HCT116 (cell line): Measurements from ENCODE around the gene IFNGR2. TPM values are rescaled to one million over a fixed set of nuclear protein-coding genes. Genes with fewer than 3 reads are reported as not detected.

Experiments
- ATAC-seq: fragments of 200-7000 bp; cut with Tn5 transposase; 2 replicates; pipeline ENCODE4 v1.9.1; 2020; ENCODE audit warnings: mild to moderate bottlenecking, moderate library complexity
- BruUV-seq: library from RNA; stranded (reverse); fragments of 400-500 nt; replicated peaks from 2 replicates; lab custom pipeline; 2021; lab: Mats Ljungman, UMichigan
- CTCF ChIA-PET: fragments of 300-600 bp; sonication (Branson Sonifier 250); formaldehyde crosslinking; loops from one replicate; lab custom pipeline; 2021; ENCODE audit warnings: antibody characterized with exemption; lab: Charles Lee
- POLR2A ChIA-PET: fragments of 300-600, 350-600 bp; sonication (Branson Sonifier 250); formaldehyde crosslinking; loops from one replicate; lab custom pipeline; 2021; ENCODE audit warnings: antibody characterized with exemption; lab: Charles Lee
- RAD21 ChIA-PET, 2 experiments: fragments of 300-600 bp; sonication (Branson Sonifier 250); formaldehyde crosslinking; loops; one replicate each; lab custom pipeline; 2023; ENCODE audit warnings: low total read pairs in 2 of 2; ENCODE audit not compliant: uncharacterized antibody in 2 of 2, unreplicated experiment in 2 of 2, low non-redundant PET in 1 of 2; lab: Charles Lee
- DNase-seq: peaks from one replicate; pipeline ENCODE4 v3.0.0-alpha.2; 2010; ENCODE audit warnings: low read depth, low spot score
- H2AFZ ChIP-seq: fragments of 200-600 bp; shearing (Covaris generic), sonication (generic); 2 replicates; pipeline ENCODE4 v1.6.1; 2017; ENCODE audit warnings: low read depth, mixed run types, mixed read lengths, antibody characterized with exemption, low read length; ENCODE audit not compliant: poor library complexity, severe bottlenecking
- H3K27ac ChIP-seq: 2 replicates; pipeline ENCODE4 v1.5.1; 2012; ENCODE audit warnings: low read depth, low read length
- H3K27me3 ChIP-seq: fragments of 200-600 bp; sonication (generic); 2 replicates; pipeline ENCODE4 v1.6.1; 2016; ENCODE audit warnings: mixed run types, low read length, mixed read lengths; ENCODE audit not compliant: insufficient read depth
- H3K36me3 ChIP-seq, 2 experiments: fragments of 200-500 bp in 1 of 2; fragments of 200-600 bp in 1 of 2; sonication (Bioruptor generic) in 1 of 2; sonication (generic) in 1 of 2; 2 replicates each; pipeline versions ENCODE4 v1.5.1 to v1.6.1; 2014 to 2016; ENCODE audit warnings: low read length in 2 of 2, inconsistent platforms in 1 of 2, mixed read lengths in 1 of 2, mixed run types in 1 of 2; ENCODE audit not compliant: insufficient read depth in 2 of 2, control insufficient read depth in 1 of 2
- H3K4me1 ChIP-seq, 2 experiments: fragments of 200-600 bp in 1 of 2; sonication (generic) in 1 of 2; 2 replicates each; pipeline versions ENCODE4 v1.5.1 to v1.6.1; 2012 to 2017; ENCODE audit warnings: low read length in 2 of 2, inconsistent platforms in 1 of 2, mild to moderate bottlenecking in 1 of 2, mixed read lengths in 1 of 2, mixed run types in 1 of 2, moderate library complexity in 1 of 2; ENCODE audit not compliant: insufficient read depth in 2 of 2, control insufficient read depth in 1 of 2
- H3K4me2 ChIP-seq: fragments of 200-600 bp; sonication (generic); 2 replicates; pipeline ENCODE4 v1.6.1; 2017; ENCODE audit warnings: mixed run types, low read length, mixed read lengths
- H3K4me3 ChIP-seq, 2 experiments: fragments of 200-600 bp in 1 of 2; sonication (generic) in 1 of 2; replicated peaks in 1 of 2; 2 replicates each; pipeline ENCODE4 v1.5.1; 2011 to 2016; ENCODE audit warnings: low read length in 2 of 2, control low read depth in 1 of 2, low read depth in 1 of 2, mild to moderate bottlenecking in 1 of 2, mixed read lengths in 1 of 2, mixed run types in 1 of 2
- H3K79me2 ChIP-seq: fragments of 200-600 bp; sonication (generic); 2 replicates; pipeline ENCODE4 v1.6.1; 2017; ENCODE audit warnings: mild to moderate bottlenecking, mixed run types, low read length, moderate library complexity, mixed read lengths; ENCODE audit not compliant: insufficient read depth
- H3K9ac ChIP-seq: fragments of 200-600 bp; sonication (generic); 2 replicates; pipeline ENCODE4 v1.6.1; 2016; ENCODE audit warnings: low read length, mixed read lengths
- H3K9me2 ChIP-seq: fragments of 200-600 bp; sonication (generic), shearing (Covaris generic); 2 replicates; pipeline ENCODE4 v1.6.1; 2017; ENCODE audit warnings: mixed run types, mild to moderate bottlenecking, moderate library complexity; ENCODE audit not compliant: insufficient read depth
- H3K9me3 ChIP-seq, 2 experiments: fragments of 200-500 bp in 1 of 2; fragments of 200-600 bp in 1 of 2; sonication (Bioruptor generic) in 1 of 2; sonication (generic) in 1 of 2; 2 replicates each; pipeline ENCODE4 v1.6.1; 2014 to 2017; ENCODE audit warnings: low read length in 2 of 2, mixed read lengths in 2 of 2, inconsistent platforms in 1 of 2, low read depth in 1 of 2, mild to moderate bottlenecking in 1 of 2, mixed run types in 1 of 2, moderate library complexity in 1 of 2; ENCODE audit not compliant: control insufficient read depth in 1 of 2, insufficient read depth in 1 of 2
- H4K20me1 ChIP-seq: fragments of 200-600 bp; sonication (generic), shearing (Covaris generic); 2 replicates; pipeline ENCODE4 v1.6.1; 2017; ENCODE audit warnings: mixed run types, mild to moderate bottlenecking, moderate library complexity; ENCODE audit not compliant: insufficient read depth
- CBX3 ChIP-seq: IDR thresholded peaks from 2 replicates; pipeline ENCODE4 v1.6.1; 2012; ENCODE audit warnings: low read depth
- CEBPB ChIP-seq: IDR thresholded peaks from 2 replicates; pipeline ENCODE4 v1.6.1; 2012; ENCODE audit warnings: low read depth
- EGR1 ChIP-seq: IDR thresholded peaks from 2 replicates; pipeline ENCODE4 v1.6.1; 2012; ENCODE audit warnings: low read depth
- ELF1 ChIP-seq: IDR thresholded peaks from 2 replicates; pipeline ENCODE4 v1.6.1; 2012; ENCODE audit warnings: low read depth, borderline replicate concordance
- EZH2 ChIP-seq: fragments of 200-600 bp; sonication (generic); IDR thresholded peaks from 2 replicates; pipeline ENCODE4 v1.6.1; 2017; ENCODE audit warnings: antibody characterized with exemption, mixed run types
- POLR2AphosphoS5 ChIP-seq: IDR thresholded peaks from 2 replicates; pipeline ENCODE4 v1.6.1; 2011; ENCODE audit warnings: mild to moderate bottlenecking, low read depth, low read length, moderate library complexity
- RAD21 ChIP-seq: IDR thresholded peaks from 2 replicates; pipeline ENCODE4 v1.6.1; 2012; ENCODE audit warnings: low read depth, mild to moderate bottlenecking
- SIN3A ChIP-seq: IDR thresholded peaks from 2 replicates; pipeline ENCODE4 v1.6.1; 2012; ENCODE audit warnings: low read depth
- SP1 ChIP-seq: IDR thresholded peaks from 2 replicates; pipeline ENCODE4 v1.6.1; 2012; ENCODE audit warnings: low read depth
- SRF ChIP-seq: IDR thresholded peaks from 2 replicates; pipeline ENCODE4 v1.6.1; 2012; ENCODE audit warnings: low read depth
- TCF7L2 ChIP-seq: IDR thresholded peaks from 2 replicates; pipeline ENCODE4 v1.7.0; 2011; ENCODE audit warnings: borderline replicate concordance, inconsistent platforms; ENCODE audit not compliant: insufficient read depth, insufficient read length; ENCODE audit errors: extremely low read depth
- YY1 ChIP-seq: IDR thresholded peaks from 2 replicates; pipeline ENCODE4 v1.6.1; 2011; ENCODE audit warnings: low read length, low read depth, moderate library complexity, mild to moderate bottlenecking; ENCODE audit not compliant: insufficient replicate concordance; ENCODE audit errors: extremely low read depth
- ZFX ChIP-seq: fragments of 450-650 bp; IDR thresholded peaks from 2 replicates; pipeline ENCODE4 v1.6.1; 2017
- ZNF274 ChIP-seq: fragments of 200-500 bp; sonication (Bioruptor generic); IDR thresholded peaks from 2 replicates; pipeline ENCODE4 v1.6.1; 2014; ENCODE audit warnings: mild to moderate bottlenecking, low read depth, low read length, inconsistent platforms
- intact Hi-C: fragments of 100-400 bp; cut with micrococcal nuclease; formaldehyde crosslinking; loops from 2 replicates; pipeline ENCODE4 v1.10.0; 2022
- total RNA-seq: library from RNA; stranded (reverse); gene quantifications from one replicate; pipeline ENCODE4 v1.2.1, GENCODE V29; 2021; ENCODE audit not compliant: unreplicated experiment
- TF ChIP-seq, protein P1 (sequence below): IDR thresholded peaks from 2 replicates; pipeline ENCODE4 v1.6.1; 2012; ENCODE audit warnings: low read depth
- TF ChIP-seq, protein P2 (sequence below): IDR thresholded peaks from 2 replicates; pipeline ENCODE4 v1.6.1; 2012
- TF ChIP-seq, protein P3 (sequence below): IDR thresholded peaks from 2 replicates; pipeline ENCODE4 v1.6.1; 2012

IFNGR2 gene
- total RNA-seq, 1 experiment from 2014 or later: 44.6 TPM

GRCh38 chr21:33443194-33443593, 40.0 kb downstream of the IFNGR2 start (continued):
- TF ChIP-seq CEBPB (no peak), SRF (no peak), EGR1 (no peak), ZNF274 (no peak), TCF7L2 (no peak), YY1 (no peak), POLR2AphosphoS5 (no peak), SIN3A (no peak), RAD21 (no peak), CBX3 (no peak)
- TF ChIP-seq, protein P1, sequence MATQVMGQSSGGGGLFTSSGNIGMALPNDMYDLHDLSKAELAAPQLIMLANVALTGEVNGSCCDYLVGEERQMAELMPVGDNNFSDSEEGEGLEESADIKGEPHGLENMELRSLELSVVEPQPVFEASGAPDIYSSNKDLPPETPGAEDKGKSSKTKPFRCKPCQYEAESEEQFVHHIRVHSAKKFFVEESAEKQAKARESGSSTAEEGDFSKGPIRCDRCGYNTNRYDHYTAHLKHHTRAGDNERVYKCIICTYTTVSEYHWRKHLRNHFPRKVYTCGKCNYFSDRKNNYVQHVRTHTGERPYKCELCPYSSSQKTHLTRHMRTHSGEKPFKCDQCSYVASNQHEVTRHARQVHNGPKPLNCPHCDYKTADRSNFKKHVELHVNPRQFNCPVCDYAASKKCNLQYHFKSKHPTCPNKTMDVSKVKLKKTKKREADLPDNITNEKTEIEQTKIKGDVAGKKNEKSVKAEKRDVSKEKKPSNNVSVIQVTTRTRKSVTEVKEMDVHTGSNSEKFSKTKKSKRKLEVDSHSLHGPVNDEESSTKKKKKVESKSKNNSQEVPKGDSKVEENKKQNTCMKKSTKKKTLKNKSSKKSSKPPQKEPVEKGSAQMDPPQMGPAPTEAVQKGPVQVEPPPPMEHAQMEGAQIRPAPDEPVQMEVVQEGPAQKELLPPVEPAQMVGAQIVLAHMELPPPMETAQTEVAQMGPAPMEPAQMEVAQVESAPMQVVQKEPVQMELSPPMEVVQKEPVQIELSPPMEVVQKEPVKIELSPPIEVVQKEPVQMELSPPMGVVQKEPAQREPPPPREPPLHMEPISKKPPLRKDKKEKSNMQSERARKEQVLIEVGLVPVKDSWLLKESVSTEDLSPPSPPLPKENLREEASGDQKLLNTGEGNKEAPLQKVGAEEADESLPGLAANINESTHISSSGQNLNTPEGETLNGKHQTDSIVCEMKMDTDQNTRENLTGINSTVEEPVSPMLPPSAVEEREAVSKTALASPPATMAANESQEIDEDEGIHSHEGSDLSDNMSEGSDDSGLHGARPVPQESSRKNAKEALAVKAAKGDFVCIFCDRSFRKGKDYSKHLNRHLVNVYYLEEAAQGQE: no peak

DNA sequence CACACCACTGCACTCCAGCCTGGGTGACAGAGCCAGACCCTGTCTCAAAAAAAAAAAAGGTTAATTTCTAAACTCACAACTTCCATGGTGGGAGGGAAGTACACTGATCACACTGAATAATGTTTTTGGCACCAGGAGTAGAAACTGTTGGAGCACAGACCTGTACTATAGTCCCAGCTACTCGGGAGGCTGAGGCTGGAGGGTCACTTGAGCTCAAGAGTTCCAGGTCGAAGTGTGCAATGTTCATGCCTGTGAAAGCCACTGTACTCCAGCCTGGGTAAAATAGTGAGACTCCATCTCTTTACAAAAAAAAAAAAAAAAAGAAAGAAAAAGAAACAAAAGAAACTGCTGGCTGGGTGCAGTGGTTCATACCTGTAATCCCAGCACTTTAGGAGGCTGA, 41.3 kb downstream of the IFNGR2 start:
- CTCF ChIA-PET: interaction anchor here (0.8 to 4.4 kb wide), 10 partner anchors 10 to 318 kb away, joined by 3 to 66 read pairs (median 6); partner anchors contain the start of genes IFNAR1 and TMEM50B
- peaks cover 3 to 5% of the 10 kb centered on the region in 2 experiments; a peak in 2 of 4 replicates for H3K4me1 ChIP-seq
- RAD21 ChIA-PET: interaction anchor here (0.6 to 1.4 kb wide), 5 partner anchors 64 to 246 kb away, joined by 3 to 8 read pairs (median 4); partner anchors contain the start of gene IFNAR1 (in 1 of the 2)
- H3K9ac ChIP-seq: no peak overlapping the region
- H3K36me3 ChIP-seq: no peaks in the 10 kb centered on the region; a peak in 1 of 4 replicates
- intact Hi-C loops: loop anchor here (2.0 to 10.0 kb wide), 2 partner anchors 84 to 500 kb away; no protein-coding TSS in a partner anchor
- no TSS peak for BruUV-seq
- H4K20me1 ChIP-seq: no peaks in the 10 kb centered on the region
- H3K27me3 ChIP-seq: no peaks in the 10 kb centered on the region
- ATAC-seq (no peak), DNase-seq (no peak)
- H3K4me2 ChIP-seq: no peak overlapping the region
- H3K4me3 ChIP-seq: no peak overlapping the region
- H3K9me3 ChIP-seq: no peaks in the 10 kb centered on the region
- no peak overlapping the region for H3K27ac ChIP-seq
- H3K79me2 ChIP-seq: no peaks in the 10 kb centered on the region
- H2AFZ ChIP-seq: no peak overlapping the region
- no peak for TF ChIP-seq ZFX
- no peak for TF ChIP-seq ZNF274
- no peak for TF ChIP-seq TCF7L2
- TF ChIP-seq, protein P2, sequence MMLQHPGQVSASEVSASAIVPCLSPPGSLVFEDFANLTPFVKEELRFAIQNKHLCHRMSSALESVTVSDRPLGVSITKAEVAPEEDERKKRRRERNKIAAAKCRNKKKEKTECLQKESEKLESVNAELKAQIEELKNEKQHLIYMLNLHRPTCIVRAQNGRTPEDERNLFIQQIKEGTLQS: no peak
- no peak for TF ChIP-seq YY1
- no peak for TF ChIP-seq ELF1
- TF ChIP-seq, protein P3, sequence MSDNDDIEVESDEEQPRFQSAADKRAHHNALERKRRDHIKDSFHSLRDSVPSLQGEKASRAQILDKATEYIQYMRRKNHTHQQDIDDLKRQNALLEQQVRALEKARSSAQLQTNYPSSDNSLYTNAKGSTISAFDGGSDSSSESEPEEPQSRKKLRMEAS: no peak
- no peak for TF ChIP-seq EZH2
- TF ChIP-seq SRF: no peak
- TF ChIP-seq SIN3A: no peak
- TF ChIP-seq SP1: no peak
- H3K9me2 ChIP-seq: no peaks in the 10 kb centered on the region
- POLR2A ChIA-PET: interaction anchor here (0.9 kb wide), 2 partner anchors 163 to 245 kb away, joined by 3 read pairs; no protein-coding TSS in a partner anchor
